ENCODE data around the gene TEF. TPM values are rescaled to one million over a fixed set of nuclear protein-coding genes. Genes with fewer than 3 reads are reported as not detected.

The TEF gene
- polyA plus RNA-seq = 2.9 TPM

GRCh38 chr22:41381329-41382097, at the start of gene TEF:
TEF (plus strand) TSS chr22:41381942; CDS start chr22:41382045, 103 bp downstream.
- Mint-ChIP-seq H3K27me3 (no peaks in the 10 kb centered on the region), H3K4me3 (peak within 1 kb of the TSS; percentile 89 to 98 (median 94)), H3K9me3 (no peaks in the 10 kb centered on the region), H3K27ac (peak within 1 kb of the TSS; percentile 95 to 99 (median 97)), H3K4me1 (peaks cover 4 to 11% (median 4%) of the 10 kb centered on the region in 3 donors), H3K36me3 (no peaks in the 10 kb centered on the region)

GRCh38 chr22:41332217-41332939, 49.4 kb upstream of the TEF start:
- Mint-ChIP-seq H3K27me3 (no peaks in the 10 kb centered on the region), H3K9me3 (no peaks in the 10 kb centered on the region), H3K27ac (no peak overlapping the region), H3K36me3 (peaks cover 3% of the 10 kb centered on the region), H3K4me3 (no peak overlapping the region), H3K4me1 (peaks cover 0 to 2% (median 0%) of the 10 kb centered on the region in 3 donors)

GRCh38 chr22:41333806-41334205, 47.9 kb upstream of the TEF start:
- H3K9me3 Mint-ChIP-seq = no peaks in the 10 kb centered on the region
- H3K27me3 Mint-ChIP-seq = no peaks in the 10 kb centered on the region
- H3K27ac Mint-ChIP-seq = no peak overlapping the region
- peaks cover 3% of the 10 kb centered on the region for H3K36me3 Mint-ChIP-seq
- peaks cover 0 to 2% (median 0%) of the 10 kb centered on the region in 3 donors for H3K4me1 Mint-ChIP-seq
- H3K4me3 Mint-ChIP-seq = no peak overlapping the region

GRCh38 chr22:41334215-41334614, 47.5 kb upstream of the TEF start:
- Mint-ChIP-seq H3K36me3 (peaks cover 5% of the 10 kb centered on the region), H3K9me3 (no peaks in the 10 kb centered on the region), H3K27ac (no peak overlapping the region), H3K4me1 (peaks cover 0 to 2% (median 0%) of the 10 kb centered on the region in 3 donors), H3K4me3 (no peak overlapping the region), H3K27me3 (no peaks in the 10 kb centered on the region)

- Mint-ChIP-seq H3K9me3 (no peaks in the 10 kb centered on the region), H3K27me3 (no peaks in the 10 kb centered on the region), H3K4me1 (peaks cover 0 to 2% (median 0%) of the 10 kb centered on the region in 3 donors), H3K27ac (peak overlapping the region in 2 of 3 donors; percentile 67 to 78), H3K36me3 (peaks cover 5% of the 10 kb centered on the region), H3K4me3 (no peak overlapping the region)
Observed at GRCh38 chr22:41334951-41335635, 46.6 kb upstream of the TEF start.

- no peak overlapping the region for H3K27ac Mint-ChIP-seq
- H3K27me3 Mint-ChIP-seq = no peaks in the 10 kb centered on the region
- H3K36me3 Mint-ChIP-seq = peaks cover 2% of the 10 kb centered on the region
- H3K4me1 Mint-ChIP-seq = peaks cover 0 to 2% (median 0%) of the 10 kb centered on the region in 3 donors
- no peaks in the 10 kb centered on the region for H3K9me3 Mint-ChIP-seq
- no peak overlapping the region for H3K4me3 Mint-ChIP-seq
Observed at GRCh38 chr22:41338614-41339212, 43.0 kb upstream of the TEF start.

- H3K9me3 Mint-ChIP-seq = no peaks in the 10 kb centered on the region
- H3K36me3 Mint-ChIP-seq = peaks cover 4% of the 10 kb centered on the region
- H3K4me1 Mint-ChIP-seq = peaks cover 0 to 2% (median 0%) of the 10 kb centered on the region in 3 donors
- no peak overlapping the region for H3K27ac Mint-ChIP-seq
- H3K27me3 Mint-ChIP-seq = no peaks in the 10 kb centered on the region
- H3K4me3 Mint-ChIP-seq = no peak overlapping the region
Observed at GRCh38 chr22:41339823-41340222, 41.9 kb upstream of the TEF start.

- Mint-ChIP-seq H3K27me3 (no peaks in the 10 kb centered on the region), H3K4me1 (peaks cover 0 to 2% (median 0%) of the 10 kb centered on the region in 3 donors), H3K4me3 (no peak overlapping the region), H3K36me3 (peaks cover 4% of the 10 kb centered on the region), H3K27ac (no peak overlapping the region), H3K9me3 (no peaks in the 10 kb centered on the region)
Observed at GRCh38 chr22:41340357-41340756, 41.4 kb upstream of the TEF start.

GRCh38 chr22:41341012-41341411, 40.7 kb upstream of the TEF start:
- peaks cover 4% of the 10 kb centered on the region for H3K36me3 Mint-ChIP-seq
- no peak overlapping the region for H3K27ac Mint-ChIP-seq
- no peaks in the 10 kb centered on the region for H3K27me3 Mint-ChIP-seq
- no peak overlapping the region for H3K4me3 Mint-ChIP-seq
- no peaks in the 10 kb centered on the region for H3K4me1 Mint-ChIP-seq
- H3K9me3 Mint-ChIP-seq = no peaks in the 10 kb centered on the region

- H3K4me1 Mint-ChIP-seq = no peaks in the 10 kb centered on the region
- peak overlapping the region in 1 of 3 donors; percentile 39 for H3K27ac Mint-ChIP-seq
- H3K4me3 Mint-ChIP-seq = no peak overlapping the region
- H3K27me3 Mint-ChIP-seq = no peaks in the 10 kb centered on the region
- H3K9me3 Mint-ChIP-seq = no peaks in the 10 kb centered on the region
- H3K36me3 Mint-ChIP-seq = peaks cover 4% of the 10 kb centered on the region
Observed at GRCh38 chr22:41341990-41342389, 39.8 kb upstream of the TEF start.

- no peaks in the 10 kb centered on the region for H3K4me1 Mint-ChIP-seq
- H3K27me3 Mint-ChIP-seq = no peaks in the 10 kb centered on the region
- peaks cover 4% of the 10 kb centered on the region for H3K36me3 Mint-ChIP-seq
- no peaks in the 10 kb centered on the region for H3K9me3 Mint-ChIP-seq
- H3K27ac Mint-ChIP-seq = no peak overlapping the region
- H3K4me3 Mint-ChIP-seq = no peak overlapping the region
Observed at GRCh38 chr22:41343300-41343699, 38.4 kb upstream of the TEF start.

GRCh38 chr22:41343717-41344116, 38.0 kb upstream of the TEF start:
- peaks cover 5% of the 10 kb centered on the region for H3K36me3 Mint-ChIP-seq
- no peaks in the 10 kb centered on the region for H3K4me1 Mint-ChIP-seq
- H3K27me3 Mint-ChIP-seq = no peaks in the 10 kb centered on the region
- no peaks in the 10 kb centered on the region for H3K9me3 Mint-ChIP-seq
- H3K4me3 Mint-ChIP-seq = no peak overlapping the region
- H3K27ac Mint-ChIP-seq = no peak overlapping the region

- H3K4me1 Mint-ChIP-seq = no peaks in the 10 kb centered on the region
- peaks cover 4% of the 10 kb centered on the region for H3K36me3 Mint-ChIP-seq
- H3K9me3 Mint-ChIP-seq = no peaks in the 10 kb centered on the region
- no peaks in the 10 kb centered on the region for H3K27me3 Mint-ChIP-seq
- no peak overlapping the region for H3K4me3 Mint-ChIP-seq
- peak overlapping the region in 1 of 3 donors; percentile 50 for H3K27ac Mint-ChIP-seq
Observed at GRCh38 chr22:41344189-41344788, 37.5 kb upstream of the TEF start.

GRCh38 chr22:41345807-41346335, 35.9 kb upstream of the TEF start:
- peaks cover 4% of the 10 kb centered on the region for H3K36me3 Mint-ChIP-seq
- H3K27me3 Mint-ChIP-seq = no peaks in the 10 kb centered on the region

More at GRCh38 chr22:41345807-41346335, 35.9 kb upstream of the TEF start:
- Mint-ChIP-seq H3K9me3 (no peaks in the 10 kb centered on the region), H3K27ac (no peak overlapping the region), H3K4me3 (no peak overlapping the region), H3K4me1 (no peaks in the 10 kb centered on the region)

Data from IgD-negative memory B cell (primary cell).